D721Med (cell line): Measurements from ENCODE around the gene DYRK1A.

Source experiments
- DNase-seq: peaks from one replicate; pipeline ENCODE4 v3.0.0; 2011; ENCODE audit warnings: low spot score; ENCODE audit not compliant: insufficient read length
- FAIRE-seq: peaks from 2 replicates; lab custom pipeline; 2011; peaks lifted over from hg19 to GRCh38; lab: Jason Lieb, UNC
- CTCF ChIP-seq: IDR thresholded peaks from 2 replicates; pipeline ENCODE4 v1.5.1; 2012; ENCODE audit warnings: mild to moderate bottlenecking, control low read depth; ENCODE audit not compliant: insufficient read depth; ENCODE audit errors: missing control alignments

The DYRK1A gene

GRCh38 chr21:37393786-37394185 lies 27.2 kb downstream of the DYRK1A start:
- FAIRE-seq (no peak), DNase-seq (no peak)
- TF ChIP-seq CTCF, result no peak

- no peak for TF ChIP-seq CTCF
- DNase-seq (no peak), FAIRE-seq (no peak)
Observed at GRCh38 chr21:37395961-37396360, 29.4 kb downstream of the DYRK1A start.

- DNase-seq, result no peak
- FAIRE-seq, result no peak
- no peak for TF ChIP-seq CTCF
Observed at GRCh38 chr21:37396855-37397254, 30.3 kb downstream of the DYRK1A start.

- FAIRE-seq, result no peak
- no peak for DNase-seq
Observed at GRCh38 chr21:37398697-37399096, 32.1 kb downstream of the DYRK1A start.

GRCh38 chr21:37402251-37402867 lies 35.8 kb downstream of the DYRK1A start:
- DNase-seq (no peak), FAIRE-seq (no peak)
- no peak for TF ChIP-seq CTCF

More at GRCh38 chr21:37398697-37399096, 32.1 kb downstream of the DYRK1A start:
- TF ChIP-seq CTCF, result no peak

GRCh38 chr21:37405629-37406028 lies 39.1 kb downstream of the DYRK1A start:
- no peak for TF ChIP-seq CTCF
- FAIRE-seq, result no peak
- no peak for DNase-seq

- FAIRE-seq (no peak), DNase-seq (no peak)
- no peak for TF ChIP-seq CTCF
Observed at GRCh38 chr21:37407719-37408420, 41.3 kb downstream of the DYRK1A start.
